Neuron (in vitro differentiated cells): ENCODE results near the gene RGS13.
"Not testable (repeated sequence)": the region's sequence is repeated elsewhere in the genome, so short reads cannot be mapped to it uniquely, and the experiment has no call there.

Experiments
- H2AFZ ChIP-seq: one replicate; pipeline ENCODE4 v1.6.1; 2013; ENCODE audit warnings: low read depth, mild to moderate bottlenecking, inconsistent platforms, low read length, moderate library complexity
- H3K27me3 ChIP-seq: one replicate; pipeline ENCODE4 v1.6.1; 2013; ENCODE audit warnings: low read length; ENCODE audit not compliant: insufficient read depth
- H3K36me3 ChIP-seq: one replicate; pipeline ENCODE4 v1.6.1; 2013; ENCODE audit warnings: low read length; ENCODE audit not compliant: insufficient read depth
- H3K4me1 ChIP-seq: one replicate; pipeline ENCODE4 v1.6.1; 2013; ENCODE audit warnings: low read length; ENCODE audit not compliant: insufficient read depth
- H3K4me3 ChIP-seq: 2 replicates; pipeline ENCODE4 v1.5.1; 2013; ENCODE audit warnings: mild to moderate bottlenecking, low read length, moderate library complexity
- H3K9me3 ChIP-seq: one replicate; pipeline ENCODE4 v1.6.1; 2013; ENCODE audit warnings: low read length

RGS13 gene

GRCh38 chr1:192668409-192668983 is 32.5 kb downstream of the RGS13 start:
- no peaks in the 10 kb centered on the region for H3K27me3 ChIP-seq
- no peak overlapping the region for H3K4me3 ChIP-seq
- H3K36me3 ChIP-seq = no peaks in the 10 kb centered on the region
- no peaks in the 10 kb centered on the region for H3K4me1 ChIP-seq
- H3K9me3 ChIP-seq = no peaks in the 10 kb centered on the region
- H2AFZ ChIP-seq = no peak overlapping the region

DNA sequence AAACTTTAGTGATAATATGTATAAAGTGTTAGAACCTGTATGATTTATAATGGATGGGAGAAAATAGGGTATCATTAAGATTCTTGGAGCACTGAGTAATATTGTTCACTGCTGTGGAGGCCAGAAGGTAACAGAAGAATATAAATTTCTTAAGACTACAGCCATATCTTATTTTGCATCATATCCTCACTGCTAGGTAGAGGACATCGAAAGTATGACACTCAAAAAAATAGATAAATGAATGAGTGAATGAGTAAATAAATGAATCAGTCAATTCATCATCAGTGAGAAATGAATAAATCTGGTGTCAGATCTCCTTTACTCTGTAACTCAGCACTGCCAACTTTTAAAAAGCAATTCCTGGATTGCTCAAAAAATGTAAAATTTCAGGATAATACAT is 33.2 kb downstream of the RGS13 start:
- H3K36me3 ChIP-seq = no peaks in the 10 kb centered on the region
- no peak overlapping the region for H2AFZ ChIP-seq
- H3K27me3 ChIP-seq = no peaks in the 10 kb centered on the region
- H3K4me1 ChIP-seq = no peaks in the 10 kb centered on the region
- H3K4me3 ChIP-seq = no peak overlapping the region
- no peaks in the 10 kb centered on the region for H3K9me3 ChIP-seq

DNA sequence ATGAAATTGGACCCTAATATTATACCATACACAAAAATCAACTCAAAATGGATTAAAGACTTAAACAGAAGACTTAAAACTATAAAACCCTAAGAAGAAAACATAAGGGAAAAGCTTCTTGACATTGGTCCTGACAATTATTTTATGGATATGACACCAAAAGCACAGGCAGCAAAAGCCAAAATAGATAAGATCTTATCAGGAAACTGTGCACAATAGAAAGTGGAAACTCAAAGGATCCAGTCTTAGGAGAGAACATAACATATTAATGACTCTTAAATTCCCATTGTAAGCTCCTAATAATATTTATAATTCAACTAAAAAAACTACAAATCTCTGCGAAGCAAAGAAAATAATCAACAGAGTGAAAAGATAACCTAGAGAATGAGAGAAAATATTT is 39.8 kb downstream of the RGS13 start:
- no peak overlapping the region for H3K4me3 ChIP-seq
- H3K27me3 ChIP-seq = no peaks in the 10 kb centered on the region
- no peak overlapping the region for H2AFZ ChIP-seq
- no peaks in the 10 kb centered on the region for H3K9me3 ChIP-seq
- peaks cover 2% of the 10 kb centered on the region for H3K4me1 ChIP-seq
- H3K36me3 ChIP-seq = no peaks in the 10 kb centered on the region

- Histone ChIP-seq H3K9me3 (no peaks in the 10 kb centered on the region), H3K4me3 (no peak overlapping the region), H3K36me3 (no peaks in the 10 kb centered on the region), H3K27me3 (no peaks in the 10 kb centered on the region), H3K4me1 (peaks cover 2% of the 10 kb centered on the region), H2AFZ (no peak overlapping the region)
These were observed 42.2 kb downstream of the RGS13 start for GRCh38 chr1:192678099-192678498.

DNA sequence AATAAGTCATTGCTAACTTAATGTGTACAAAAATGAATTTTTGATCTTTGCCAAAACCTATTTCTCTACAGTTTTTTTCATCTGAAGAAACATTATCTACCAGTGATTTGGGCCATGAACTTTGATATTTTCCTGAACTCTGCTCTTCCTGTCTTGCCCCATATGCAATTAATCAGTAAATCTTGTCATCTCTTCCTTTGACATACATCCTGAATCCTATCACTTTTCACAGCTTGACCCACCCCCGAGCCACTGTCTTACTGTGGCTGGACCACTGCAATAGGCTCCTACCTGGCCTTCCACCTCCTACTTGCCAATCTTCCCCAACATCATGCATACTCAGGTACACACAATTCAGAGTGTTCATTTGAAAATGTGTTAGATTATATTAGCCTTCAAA is 46.4 kb downstream of the RGS13 start:
- Histone ChIP-seq H3K36me3 (no peaks in the 10 kb centered on the region), H3K9me3 (no peaks in the 10 kb centered on the region), H2AFZ (no peak overlapping the region), H3K4me1 (no peaks in the 10 kb centered on the region), H3K27me3 (no peaks in the 10 kb centered on the region), H3K4me3 (no peak overlapping the region)

GRCh38 chr1:192683081-192683480 is 47.1 kb downstream of the RGS13 start:
- not testable (repeated sequence) for H3K27me3 ChIP-seq, H3K9me3 ChIP-seq, H2AFZ ChIP-seq, H3K4me3 ChIP-seq, H3K36me3 ChIP-seq, H3K4me1 ChIP-seq

GRCh38 chr1:192689459-192689858 is 53.5 kb downstream of the RGS13 start:
- H3K4me1 ChIP-seq = no peaks in the 10 kb centered on the region
- H3K4me3 ChIP-seq = no peak overlapping the region
- H3K9me3 ChIP-seq = peaks cover 2% of the 10 kb centered on the region

DNA sequence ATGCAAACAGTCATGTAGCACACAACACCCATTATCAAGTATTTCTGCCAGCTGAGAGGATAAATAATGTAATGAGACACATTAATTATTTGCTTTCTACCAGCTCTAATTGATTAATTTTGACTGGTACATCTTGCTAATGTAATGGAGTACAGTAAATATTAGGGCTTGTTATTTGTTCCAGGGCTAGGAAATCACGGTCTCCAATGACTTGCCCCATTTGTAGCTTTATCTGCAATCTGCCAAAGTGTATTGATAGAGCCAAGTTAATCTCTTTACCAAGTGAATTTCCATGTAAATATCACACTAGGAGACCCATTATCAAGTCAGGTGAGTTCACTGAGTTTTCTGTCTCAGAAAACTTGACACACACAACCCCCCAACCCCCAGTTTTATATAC is 55.1 kb downstream of the RGS13 start:
- no peaks in the 10 kb centered on the region for H3K36me3 ChIP-seq
- H3K4me1 ChIP-seq = no peaks in the 10 kb centered on the region
- no peak overlapping the region for H3K4me3 ChIP-seq

More at GRCh38 chr1:192689459-192689858, 53.5 kb downstream of the RGS13 start:
- Histone ChIP-seq H3K36me3 (no peaks in the 10 kb centered on the region), H2AFZ (no peak overlapping the region), H3K27me3 (no peaks in the 10 kb centered on the region)

GRCh38 chr1:192696082-192696481 is 60.1 kb downstream of the RGS13 start:
- Histone ChIP-seq H3K36me3 (no peaks in the 10 kb centered on the region), H3K9me3 (no peaks in the 10 kb centered on the region), H3K4me3 (no peak overlapping the region), H3K4me1 (peaks cover 5% of the 10 kb centered on the region), H2AFZ (no peak overlapping the region), H3K27me3 (no peaks in the 10 kb centered on the region)

More for the DNA sequence above, 55.1 kb downstream of the RGS13 start:
- peaks cover 2% of the 10 kb centered on the region for H3K9me3 ChIP-seq
- H2AFZ ChIP-seq = no peak overlapping the region
- no peaks in the 10 kb centered on the region for H3K27me3 ChIP-seq

DNA sequence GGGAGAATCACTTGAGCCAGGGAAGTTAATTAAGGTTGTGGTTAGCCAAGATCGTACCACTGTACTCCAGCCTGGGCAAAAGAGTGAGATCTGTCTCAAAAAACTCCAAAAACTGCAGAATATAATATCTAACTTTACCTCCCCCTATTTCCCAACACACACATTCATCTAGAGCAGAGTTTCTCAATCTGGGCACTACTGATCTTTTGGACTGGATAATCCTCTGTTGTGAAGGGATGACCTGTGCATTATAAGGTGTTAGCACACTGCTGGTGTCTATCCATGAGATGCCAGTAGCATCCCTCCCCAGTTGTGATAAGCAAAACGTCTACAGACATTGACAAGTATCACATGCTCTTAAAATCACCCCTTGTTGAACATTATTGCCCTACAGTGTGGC is 61.8 kb downstream of the RGS13 start:
- Histone ChIP-seq H3K9me3 (no peaks in the 10 kb centered on the region), H3K27me3 (no peaks in the 10 kb centered on the region), H2AFZ (no peak overlapping the region), H3K4me1 (peaks cover 5% of the 10 kb centered on the region), H3K36me3 (no peaks in the 10 kb centered on the region), H3K4me3 (no peak overlapping the region)

DNA sequence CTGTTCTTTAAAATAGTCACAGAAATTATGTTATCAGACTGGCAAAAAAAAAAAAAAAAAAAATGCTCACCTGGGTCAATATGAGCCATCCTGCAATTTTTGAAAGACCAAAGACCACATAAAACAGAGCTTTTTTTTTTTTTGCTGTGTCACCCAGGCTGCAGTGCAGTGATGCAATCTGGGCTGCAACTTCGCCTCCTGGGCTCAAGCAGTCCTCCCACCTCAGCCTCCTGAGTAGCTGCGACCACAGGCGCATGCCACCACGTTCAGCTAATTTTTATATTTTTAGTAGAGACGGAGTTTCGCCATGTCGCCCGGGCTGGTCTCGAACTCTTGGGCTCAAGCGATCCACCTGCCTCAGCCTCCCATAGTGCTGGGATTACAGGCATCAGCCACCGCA is 62.8 kb downstream of the RGS13 start:
- no peaks in the 10 kb centered on the region for H3K27me3 ChIP-seq
- peaks cover 5% of the 10 kb centered on the region for H3K4me1 ChIP-seq
- H3K36me3 ChIP-seq = no peaks in the 10 kb centered on the region
- H3K9me3 ChIP-seq = no peaks in the 10 kb centered on the region
- H3K4me3 ChIP-seq = no peak overlapping the region
- H2AFZ ChIP-seq = no peak overlapping the region

DNA sequence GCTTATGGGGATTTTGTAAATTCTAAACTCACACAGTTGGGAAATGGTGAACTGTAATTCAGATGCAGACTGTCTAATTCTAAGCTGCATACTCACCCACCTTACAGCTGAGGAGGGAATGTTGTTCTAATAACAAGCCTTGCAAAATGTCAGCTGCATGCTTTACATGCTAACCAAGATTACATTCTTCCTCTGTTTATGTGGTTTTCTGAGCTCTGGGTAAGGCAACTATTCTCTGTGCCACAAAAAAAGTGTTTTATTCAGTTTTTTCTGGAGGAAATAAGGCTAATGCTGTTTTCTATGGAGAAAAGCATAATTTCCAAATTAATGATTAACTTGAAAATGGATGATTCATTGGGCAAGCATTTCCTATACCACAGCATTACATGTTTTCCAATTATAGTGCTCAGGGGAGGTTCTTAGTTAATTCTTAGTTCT is 64.9 kb downstream of the RGS13 start:
- peaks cover 5% of the 10 kb centered on the region for H3K4me1 ChIP-seq
- H3K27me3 ChIP-seq = no peaks in the 10 kb centered on the region
- no peak overlapping the region for H2AFZ ChIP-seq
- H3K9me3 ChIP-seq = no peaks in the 10 kb centered on the region
- no peak overlapping the region for H3K4me3 ChIP-seq
- no peaks in the 10 kb centered on the region for H3K36me3 ChIP-seq

DNA sequence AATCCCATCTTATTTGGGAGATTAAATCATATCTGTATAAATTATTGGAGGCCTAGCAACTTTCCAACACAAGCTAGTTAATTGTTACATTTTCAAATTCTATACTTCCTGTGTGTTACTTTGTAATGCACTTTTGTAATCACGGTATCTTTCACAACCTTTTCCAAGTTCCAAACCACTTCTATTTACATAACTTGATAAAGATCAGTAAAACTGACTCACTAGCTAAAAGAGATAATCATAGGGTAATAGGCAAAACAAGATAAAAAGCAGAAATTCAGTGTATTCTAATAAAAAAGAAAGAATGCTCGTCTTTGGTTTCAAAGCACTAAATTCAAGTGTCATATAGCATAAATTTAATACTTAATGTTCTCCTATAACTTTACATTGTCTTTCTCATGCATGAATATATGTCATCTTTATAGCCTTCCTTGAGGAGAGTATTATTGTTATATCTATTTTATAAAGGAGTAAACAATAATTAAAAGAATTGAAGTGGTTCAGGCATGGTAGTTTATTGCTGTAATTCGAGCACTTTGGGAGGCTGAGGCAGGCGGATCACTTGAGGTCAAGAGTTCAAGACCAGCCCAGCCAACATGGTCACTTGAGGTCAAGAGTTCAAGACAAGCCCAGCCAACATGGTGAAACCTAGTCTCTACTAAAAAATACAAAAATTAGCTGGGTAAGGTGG is 66.4 kb downstream of the RGS13 start:
- no peak overlapping the region for H2AFZ ChIP-seq
- no peaks in the 10 kb centered on the region for H3K9me3 ChIP-seq
- H3K4me1 ChIP-seq = peaks cover 5% of the 10 kb centered on the region
- no peak overlapping the region for H3K4me3 ChIP-seq
- H3K27me3 ChIP-seq = no peaks in the 10 kb centered on the region
- H3K36me3 ChIP-seq = no peaks in the 10 kb centered on the region
